ENCODE results near the gene CDH12.

GRCh38 chr5:22643356-22643755 lies 209.8 kb downstream of the CDH12 start:
- no peak for TF ChIP-seq CTCF (IDR thresholded peaks at IDR 0.05; ENCODE audit: insufficient read depth, low read length)
- TF ChIP-seq POLR2AphosphoS5 (IDR thresholded peaks at IDR 0.05; ENCODE audit: low read depth), result no peak
